Esophagus mucosa (tissue), 1 donor: Measurements from ENCODE around the gene ING1. TPM values are rescaled to one million over a fixed set of nuclear protein-coding genes. Genes with fewer than 3 reads are reported as not detected.

Source experiments
- ATAC-seq: fragments of 200-7000 bp; cut with Tn5 transposase; one replicate; pipeline ENCODE4 v1.9.1; 2020
- total RNA-seq: library from RNA; stranded (reverse); gene quantifications from one replicate; pipeline ENCODE4 v1.2.4, GENCODE V29; 2023
- donor health status: DM: yes; HTN: yes; CAD: no.

Gene ING1
- total RNA-seq, 1 donor from 2014 or later, result 4.3 TPM

DNA sequence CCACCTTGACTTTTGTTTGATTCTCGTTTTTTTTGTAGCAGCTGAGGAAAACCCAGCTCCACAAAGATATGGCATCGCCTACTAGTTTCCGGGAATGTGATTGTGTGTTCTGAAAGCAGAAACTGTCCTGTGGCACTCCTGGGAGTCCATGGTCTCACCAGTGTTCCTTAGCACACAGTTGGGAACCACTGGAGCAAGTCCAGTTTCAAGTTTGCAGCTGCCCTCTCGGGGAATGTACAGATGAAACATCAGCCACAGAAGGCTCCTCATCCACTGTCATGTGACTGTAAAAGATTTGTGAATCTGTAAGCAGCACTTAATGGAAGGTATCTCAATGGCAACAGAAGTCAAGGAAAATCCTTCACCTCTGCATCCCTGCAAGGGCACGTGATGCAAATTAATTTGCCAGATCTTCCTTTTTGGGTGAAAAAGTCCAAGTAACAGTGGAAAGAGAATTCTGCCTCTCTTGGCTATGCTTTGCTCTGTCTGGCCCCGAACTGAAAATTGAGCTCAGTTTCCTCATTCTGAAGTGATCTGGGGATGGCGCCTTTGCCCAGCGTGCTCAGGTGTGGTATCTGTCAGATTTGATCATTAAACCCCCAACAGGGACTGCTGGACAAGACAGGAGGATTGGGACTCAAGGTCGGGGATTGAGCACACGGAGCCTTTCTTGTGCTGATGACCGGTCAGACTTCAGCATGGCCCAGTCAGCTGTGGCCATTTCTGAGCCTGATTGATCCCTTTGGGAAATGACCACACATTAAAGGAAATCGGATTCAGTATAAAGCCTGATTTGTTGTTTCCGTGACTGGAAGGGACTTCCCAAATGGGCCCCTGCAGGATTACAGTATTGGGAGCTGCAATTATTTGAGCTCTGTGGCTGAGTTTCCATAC is 58.8 kb downstream of the ING1 start:
- ATAC-seq, result no peak

Other genes with a start within 250 kb of the ING1 start
- gene RAB20, start 152.0 kb upstream of the ING1 start, total RNA-seq, result 1.6 TPM
- gene NAXD, start 98.2 kb upstream of the ING1 start, total RNA-seq, result 21.4 TPM
- 35.5 TPM for gene CARS2, start 7.6 kb upstream of the ING1 start, total RNA-seq
- 24.3 TPM for gene ANKRD10, start 201.4 kb downstream of the ING1 start, total RNA-seq